ENCODE data around the gene ABTB2.

ABTB2 gene

GRCh38 chr11:34233215-34233614, 124.6 kb downstream of the ABTB2 start:
- in situ Hi-C loops (cut with HindIII; ENCODE audit: low pct_ligation_motif_present, low sequenced_read_pairs), result no loop called here
- Histone ChIP-seq H3K27me3 (replicated peaks) (no peaks in the 10 kb centered on the region), H3K36me3 (replicated peaks) (no peaks in the 10 kb centered on the region), H3K4me3 (ENCODE audit: low read depth, low read length) (no peak overlapping the region), H3K27ac (no peak overlapping the region)
- DNase-seq, result no peak
- TF ChIP-seq, protein P1, sequence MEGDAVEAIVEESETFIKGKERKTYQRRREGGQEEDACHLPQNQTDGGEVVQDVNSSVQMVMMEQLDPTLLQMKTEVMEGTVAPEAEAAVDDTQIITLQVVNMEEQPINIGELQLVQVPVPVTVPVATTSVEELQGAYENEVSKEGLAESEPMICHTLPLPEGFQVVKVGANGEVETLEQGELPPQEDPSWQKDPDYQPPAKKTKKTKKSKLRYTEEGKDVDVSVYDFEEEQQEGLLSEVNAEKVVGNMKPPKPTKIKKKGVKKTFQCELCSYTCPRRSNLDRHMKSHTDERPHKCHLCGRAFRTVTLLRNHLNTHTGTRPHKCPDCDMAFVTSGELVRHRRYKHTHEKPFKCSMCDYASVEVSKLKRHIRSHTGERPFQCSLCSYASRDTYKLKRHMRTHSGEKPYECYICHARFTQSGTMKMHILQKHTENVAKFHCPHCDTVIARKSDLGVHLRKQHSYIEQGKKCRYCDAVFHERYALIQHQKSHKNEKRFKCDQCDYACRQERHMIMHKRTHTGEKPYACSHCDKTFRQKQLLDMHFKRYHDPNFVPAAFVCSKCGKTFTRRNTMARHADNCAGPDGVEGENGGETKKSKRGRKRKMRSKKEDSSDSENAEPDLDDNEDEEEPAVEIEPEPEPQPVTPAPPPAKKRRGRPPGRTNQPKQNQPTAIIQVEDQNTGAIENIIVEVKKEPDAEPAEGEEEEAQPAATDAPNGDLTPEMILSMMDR (IDR thresholded peaks at IDR 0.05; ENCODE audit: low read depth, low read length, missing control alignments), result no peak

DNA sequence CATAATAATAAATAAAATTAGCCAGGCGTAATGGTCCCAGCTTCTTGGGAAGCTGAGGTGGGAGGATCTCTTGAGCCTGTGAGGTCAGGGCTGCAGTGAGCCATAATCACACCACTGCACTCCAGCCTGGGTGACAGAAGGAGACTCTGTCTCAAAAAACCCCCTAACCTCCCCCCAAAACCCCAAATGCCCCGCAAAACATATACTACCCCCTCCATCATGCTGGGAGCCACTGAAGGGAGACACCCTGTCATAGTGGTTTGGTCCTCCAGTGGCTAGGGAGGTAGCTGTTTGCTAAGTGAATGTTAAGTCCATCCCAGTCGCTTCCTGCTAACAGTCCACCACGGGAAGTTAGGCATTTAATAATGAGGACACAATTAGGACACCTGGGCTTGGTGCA, 125.0 kb downstream of the ABTB2 start:
- Histone ChIP-seq H3K4me3 (ENCODE audit: low read depth, low read length) (no peak overlapping the region), H3K27me3 (replicated peaks) (no peaks in the 10 kb centered on the region), H3K36me3 (replicated peaks) (no peaks in the 10 kb centered on the region), H3K27ac (no peak overlapping the region)
- TF ChIP-seq, protein P1 (IDR thresholded peaks at IDR 0.05; ENCODE audit: low read depth, low read length, missing control alignments), result no peak
- in situ Hi-C loops (cut with HindIII; ENCODE audit: low pct_ligation_motif_present, low sequenced_read_pairs), result no loop called here
- DNase-seq, result no peak

GRCh38 chr11:34226210-34226609, 131.6 kb downstream of the ABTB2 start:
- no peak overlapping the region for H3K4me3 ChIP-seq (ENCODE audit: low read depth, low read length)
- no peak overlapping the region for H3K27ac ChIP-seq
- in situ Hi-C loops (cut with HindIII; ENCODE audit: low pct_ligation_motif_present, low sequenced_read_pairs), result no loop called here
- TF ChIP-seq, protein P1 (IDR thresholded peaks at IDR 0.05; ENCODE audit: low read depth, low read length, missing control alignments), result no peak
- no peak for DNase-seq
- no peaks in the 10 kb centered on the region for H3K27me3 ChIP-seq (replicated peaks)
- no peaks in the 10 kb centered on the region for H3K36me3 ChIP-seq (replicated peaks)

GRCh38 chr11:34225091-34225490, 132.7 kb downstream of the ABTB2 start:
- in situ Hi-C loops (cut with HindIII; ENCODE audit: low pct_ligation_motif_present, low sequenced_read_pairs), result no loop called here
- Histone ChIP-seq H3K36me3 (replicated peaks) (no peaks in the 10 kb centered on the region), H3K27me3 (replicated peaks) (no peaks in the 10 kb centered on the region), H3K4me3 (ENCODE audit: low read depth, low read length) (no peak overlapping the region), H3K27ac (no peak overlapping the region)
- TF ChIP-seq, protein P1 (IDR thresholded peaks at IDR 0.05; ENCODE audit: low read depth, low read length, missing control alignments), result no peak
- DNase-seq, result no peak

DNA sequence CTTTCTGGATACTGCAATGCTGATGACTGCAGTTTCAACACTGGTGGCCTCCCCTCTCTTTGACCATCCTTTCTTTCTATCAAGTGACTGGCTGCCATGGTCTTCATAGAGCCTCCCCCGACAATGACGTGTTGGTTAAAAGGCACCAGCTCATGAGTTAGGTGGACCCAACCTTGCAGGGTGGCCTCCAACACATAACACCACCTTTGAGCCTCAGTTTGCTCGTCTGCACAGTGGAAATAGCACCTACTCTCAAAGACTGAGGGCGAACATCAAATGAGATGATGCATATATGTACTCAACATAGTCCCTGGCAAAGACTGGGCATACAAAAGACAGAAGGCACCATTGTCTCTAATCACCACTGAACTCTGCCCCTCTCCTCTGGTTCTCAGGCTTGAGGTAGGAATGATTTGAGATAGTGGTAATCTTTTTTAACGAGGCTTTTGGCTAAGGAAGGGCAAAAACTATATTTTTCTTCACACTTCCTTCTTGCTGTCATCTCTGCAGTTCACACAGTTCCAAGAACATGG, 133.3 kb downstream of the ABTB2 start:
- no peaks in the 10 kb centered on the region for H3K27me3 ChIP-seq (replicated peaks)
- DNase-seq, result no peak
- in situ Hi-C loops (cut with HindIII; ENCODE audit: low pct_ligation_motif_present, low sequenced_read_pairs), result no loop called here
- H3K36me3 ChIP-seq (replicated peaks), result no peaks in the 10 kb centered on the region
- H3K4me3 ChIP-seq (ENCODE audit: low read depth, low read length), result no peak overlapping the region
- no peak overlapping the region for H3K27ac ChIP-seq
- TF ChIP-seq, protein P1 (IDR thresholded peaks at IDR 0.05; ENCODE audit: low read depth, low read length, missing control alignments), result no peak

DNA sequence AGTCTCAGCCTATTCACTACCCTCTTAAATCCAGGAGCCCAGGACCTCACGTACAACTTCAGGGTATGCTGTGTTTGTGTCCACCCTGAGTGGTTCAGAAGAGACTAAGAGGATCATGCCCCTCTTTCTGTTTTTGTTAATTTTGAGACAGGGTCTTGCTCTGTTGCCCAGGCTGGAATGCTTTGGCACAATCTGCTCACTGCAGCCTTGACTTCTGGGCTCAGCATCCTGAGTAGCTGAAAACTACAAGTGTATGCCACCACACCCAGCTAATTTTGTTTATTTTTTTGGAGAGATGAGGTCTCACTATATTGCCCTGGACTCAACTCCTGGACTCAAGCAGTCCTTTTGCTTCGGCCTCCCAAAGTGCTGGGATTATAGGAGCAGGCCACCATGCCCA, 133.9 kb downstream of the ABTB2 start:
- DNase-seq, result no peak
- no peaks in the 10 kb centered on the region for H3K36me3 ChIP-seq (replicated peaks)
- no peak overlapping the region for H3K4me3 ChIP-seq (ENCODE audit: low read depth, low read length)
- in situ Hi-C loops (cut with HindIII; ENCODE audit: low pct_ligation_motif_present, low sequenced_read_pairs), result no loop called here
- no peaks in the 10 kb centered on the region for H3K27me3 ChIP-seq (replicated peaks)
- TF ChIP-seq, protein P1 (IDR thresholded peaks at IDR 0.05; ENCODE audit: low read depth, low read length, missing control alignments), result no peak
- H3K27ac ChIP-seq, result no peak overlapping the region

Measured in brain microvascular endothelial cell (primary cell).